ENCODE measurements around the gene BLVRA. TPM values are rescaled to one million over a fixed set of nuclear protein-coding genes. Genes with fewer than 3 reads are reported as not detected.

BLVRA gene
- polyA plus RNA-seq, 1 donor (not counting 4 experiments of a cell fraction or from before 2014, with no cell fraction given) = 49.6 TPM

GRCh38 chr7:43754596-43754995 is 3.9 kb upstream of the BLVRA start:
- Histone ChIP-seq H3K4me2 (ENCODE audit: control insufficient read depth, extremely low read depth, insufficient read depth, low read depth, low read length) (no peak overlapping the region), H4K20me1 (ENCODE audit: control insufficient read depth, extremely low read depth, insufficient read depth, low read length) (no peaks in the 10 kb centered on the region), H3K27ac (ENCODE audit: control insufficient read depth, insufficient read depth, low read length) (no peak overlapping the region), H3K9me3 (ENCODE audit: control insufficient read depth, low read depth, low read length) (no peaks in the 10 kb centered on the region), H3K36me3 (ENCODE audit: control insufficient read depth in 2 of 2, extremely low read depth in 1 of 2, insufficient read depth in 2 of 2, low read length in 2 of 2) (no peaks in the 10 kb centered on the region), H2AFZ (ENCODE audit: control insufficient read depth, low read length) (no peak overlapping the region), H3K9me1 (ENCODE audit: control insufficient read depth, extremely low read depth, insufficient read depth, low read length) (no peaks in the 10 kb centered on the region), H3K79me2 (ENCODE audit: control insufficient read depth, insufficient read depth, low read length) (no peaks in the 10 kb centered on the region), H3K4me1 (ENCODE audit: control insufficient read depth, extremely low read depth, insufficient read depth, low read length) (peaks cover 8% of the 10 kb centered on the region), H3K4me3 (ENCODE audit: control insufficient read depth in 2 of 3, extremely low read depth in 1 of 3, insufficient read depth in 2 of 3, low read depth in 1 of 3, low read length in 3 of 3) (no peak overlapping the region), H3K27me3 (ENCODE audit: control insufficient read depth, extremely low read depth, insufficient read depth, low read length) (no peaks in the 10 kb centered on the region), H3K9ac (ENCODE audit: control insufficient read depth, extremely low read depth, insufficient read depth, low read length) (no peak overlapping the region)
- FAIRE-seq = no peak
- dilution Hi-C loops (cut with MboI; ENCODE audit: extremely low pct_ligation_motif_present, low sequenced_read_pairs) = no loop called here
- TF ChIP-seq EZH2 (IDR thresholded peaks at IDR 0.05; ENCODE audit: low read length) (no peak), CTCF (optimal IDR thresholded peaks at IDR 0.05 in 1 of 3, IDR thresholded peaks at IDR 0.05 in 1 of 3, conservative IDR thresholded peaks at IDR 0.05 in 1 of 3; ENCODE audit: extremely low read depth in 1 of 3, insufficient read depth in 2 of 3, low read length in 3 of 3) (no peak)
- DNase-seq (ENCODE audit: low read depth, low spot score) = no peak

- H3K4me1 ChIP-seq (ENCODE audit: control insufficient read depth, extremely low read depth, insufficient read depth, low read length) = peaks cover 8% of the 10 kb centered on the region
- no peak for TF ChIP-seq CTCF (optimal IDR thresholded peaks at IDR 0.05 in 1 of 3, IDR thresholded peaks at IDR 0.05 in 1 of 3, conservative IDR thresholded peaks at IDR 0.05 in 1 of 3; ENCODE audit: extremely low read depth in 1 of 3, insufficient read depth in 2 of 3, low read length in 3 of 3)
- TF ChIP-seq EZH2 (IDR thresholded peaks at IDR 0.05; ENCODE audit: low read length) = no peak
- H3K27ac ChIP-seq (ENCODE audit: control insufficient read depth, insufficient read depth, low read length) = no peak overlapping the region
- H3K36me3 ChIP-seq (ENCODE audit: control insufficient read depth in 2 of 2, extremely low read depth in 1 of 2, insufficient read depth in 2 of 2, low read length in 2 of 2) = no peaks in the 10 kb centered on the region
- H3K79me2 ChIP-seq (ENCODE audit: control insufficient read depth, insufficient read depth, low read length) = no peaks in the 10 kb centered on the region
- H3K9me1 ChIP-seq (ENCODE audit: control insufficient read depth, extremely low read depth, insufficient read depth, low read length) = no peaks in the 10 kb centered on the region
- no peak overlapping the region for H2AFZ ChIP-seq (ENCODE audit: control insufficient read depth, low read length)
- no peaks in the 10 kb centered on the region for H4K20me1 ChIP-seq (ENCODE audit: control insufficient read depth, extremely low read depth, insufficient read depth, low read length)
- FAIRE-seq (peak; percentile 69), DNase-seq (ENCODE audit: low read depth, low spot score) (no peak)
- dilution Hi-C loops (cut with MboI; ENCODE audit: extremely low pct_ligation_motif_present, low sequenced_read_pairs) = no loop called here
- H3K9ac ChIP-seq (ENCODE audit: control insufficient read depth, extremely low read depth, insufficient read depth, low read length) = no peak overlapping the region
- no peak overlapping the region for H3K4me3 ChIP-seq (ENCODE audit: control insufficient read depth in 2 of 3, extremely low read depth in 1 of 3, insufficient read depth in 2 of 3, low read depth in 1 of 3, low read length in 3 of 3)
- no peak overlapping the region for H3K4me2 ChIP-seq (ENCODE audit: control insufficient read depth, extremely low read depth, insufficient read depth, low read depth, low read length)
- no peaks in the 10 kb centered on the region for H3K27me3 ChIP-seq (ENCODE audit: control insufficient read depth, extremely low read depth, insufficient read depth, low read length)
- no peaks in the 10 kb centered on the region for H3K9me3 ChIP-seq (ENCODE audit: control insufficient read depth, low read depth, low read length)
Measured at GRCh38 chr7:43756368-43757072, 2.0 kb upstream of the BLVRA start.
